HepG2 (cell line): ENCODE data around the gene SNIP1. TPM values are rescaled to one million over a fixed set of nuclear protein-coding genes. Genes with fewer than 3 reads are reported as not detected.
"Not testable (repeated sequence)": the region's sequence is repeated elsewhere in the genome, so short reads cannot be mapped to it uniquely, and the experiment has no call there.

ENCODE experiments used
- BCL6 ChIP-seq: IDR thresholded peaks from 2 replicates; pipeline ENCODE4 v1.6.1; 2016; ENCODE audit warnings: missing genetic modification reagents, missing compliant biosample characterization
- HOXA3 ChIP-seq: sonication (generic); formaldehyde crosslinking; IDR thresholded peaks from 2 replicates; pipeline ENCODE4 v1.5.0; 2020; ENCODE audit warnings: missing genetic modification reagents
- JUN ChIP-seq: sonication (generic); formaldehyde crosslinking; IDR thresholded peaks from 2 replicates; pipeline ENCODE4 v1.4.0; 2020; ENCODE audit warnings: mild to moderate bottlenecking, missing genetic modification reagents
- MEIS1 ChIP-seq: sonication (generic); formaldehyde crosslinking; IDR thresholded peaks from 2 replicates; pipeline ENCODE4 v1.9.0; 2021; ENCODE audit warnings: mild to moderate bottlenecking, missing genetic modification reagents, moderate library complexity, borderline replicate concordance
- NR2F6 ChIP-seq, 2 experiments: IDR thresholded peaks; 2 replicates each; pipeline ENCODE4 v1.6.1; 2016; ENCODE audit warnings: antibody characterized with exemption in 1 of 2, mild to moderate bottlenecking in 1 of 2
- RARA ChIP-seq: IDR thresholded peaks from 2 replicates; pipeline ENCODE4 v1.6.1; 2016; ENCODE audit warnings: missing genetic modification reagents, missing compliant biosample characterization
- SPEN ChIP-seq: sonication (generic); formaldehyde crosslinking; IDR thresholded peaks from 2 replicates; pipeline ENCODE4 v1.5.1; 2020; ENCODE audit warnings: low read depth, mild to moderate bottlenecking, missing genetic modification reagents
- ZBTB7B ChIP-seq: sonication (generic); formaldehyde crosslinking; IDR thresholded peaks from 2 replicates; pipeline ENCODE4 v1.4.0; 2020; ENCODE audit warnings: missing genetic modification reagents
- ZNF788 ChIP-seq: sonication (generic); formaldehyde crosslinking; IDR thresholded peaks from 2 replicates; pipeline ENCODE4 v1.5.0; 2020; ENCODE audit warnings: mild to moderate bottlenecking, missing genetic modification reagents, borderline replicate concordance
- polyA plus RNA-seq, 8 experiments: library from polyadenylated mRNA; depleted of rRNA in 3 of 8; stranded (reverse) in 7 of 8; unstranded in 1 of 8; fragments of >200 nt; fragmentation: Illumina TruSeq in 4 of 8; extraction: Trizol in 4 of 8; gene quantifications; 2 replicates each; pipeline versions ENCODE4 v1.2.1 to v1.2.3, GENCODE V29; 2011 to 2016; ENCODE audit warnings: low read depth in 4 of 8, missing spikeins in 1 of 8, mixed read lengths in 1 of 8; ENCODE audit not compliant: insufficient read depth in 1 of 8
- total RNA-seq, 5 experiments: library from RNA; depleted of rRNA; stranded (reverse); fragments of >200 nt; fragmentation: Illumina TruSeq; extraction: Trizol; gene quantifications; 2 replicates each; pipeline ENCODE4 v1.2.3, GENCODE V29; 2016; ENCODE audit warnings: low read depth in 1 of 5
- TF ChIP-seq, protein P1 (sequence below): sonication (generic); formaldehyde crosslinking; IDR thresholded peaks from 2 replicates; pipeline ENCODE4 v1.4.0; 2020; ENCODE audit warnings: missing genetic modification reagents
- TF ChIP-seq, protein P2 (sequence below): sonication (generic); IDR thresholded peaks from 2 replicates; pipeline ENCODE4 v1.6.1; 2016; ENCODE audit warnings: low read depth, borderline replicate concordance
- TF ChIP-seq, protein P3 (sequence below), 2 experiments: fragments of 450-650 bp in 1 of 2; sonication (generic) in 1 of 2; formaldehyde crosslinking in 1 of 2; IDR thresholded peaks; 2 replicates each; pipeline versions ENCODE4 v1.6.1 to v1.8.0; 2016 to 2022; ENCODE audit warnings: antibody characterized with exemption in 1 of 2, mild to moderate bottlenecking in 1 of 2, missing genetic modification reagents in 1 of 2
- TF ChIP-seq, protein P4 (sequence below): sonication (generic); formaldehyde crosslinking; IDR thresholded peaks from 2 replicates; pipeline ENCODE4 v1.4.0; 2020; ENCODE audit warnings: missing genetic modification reagents, borderline replicate concordance

SNIP1 gene
- total and polyA plus RNA-seq, 2 of the 13 experiments (the other 11 are each of a cell fraction or from before 2014, with no cell fraction given) = 5.5 to 11.2 TPM

DNA sequence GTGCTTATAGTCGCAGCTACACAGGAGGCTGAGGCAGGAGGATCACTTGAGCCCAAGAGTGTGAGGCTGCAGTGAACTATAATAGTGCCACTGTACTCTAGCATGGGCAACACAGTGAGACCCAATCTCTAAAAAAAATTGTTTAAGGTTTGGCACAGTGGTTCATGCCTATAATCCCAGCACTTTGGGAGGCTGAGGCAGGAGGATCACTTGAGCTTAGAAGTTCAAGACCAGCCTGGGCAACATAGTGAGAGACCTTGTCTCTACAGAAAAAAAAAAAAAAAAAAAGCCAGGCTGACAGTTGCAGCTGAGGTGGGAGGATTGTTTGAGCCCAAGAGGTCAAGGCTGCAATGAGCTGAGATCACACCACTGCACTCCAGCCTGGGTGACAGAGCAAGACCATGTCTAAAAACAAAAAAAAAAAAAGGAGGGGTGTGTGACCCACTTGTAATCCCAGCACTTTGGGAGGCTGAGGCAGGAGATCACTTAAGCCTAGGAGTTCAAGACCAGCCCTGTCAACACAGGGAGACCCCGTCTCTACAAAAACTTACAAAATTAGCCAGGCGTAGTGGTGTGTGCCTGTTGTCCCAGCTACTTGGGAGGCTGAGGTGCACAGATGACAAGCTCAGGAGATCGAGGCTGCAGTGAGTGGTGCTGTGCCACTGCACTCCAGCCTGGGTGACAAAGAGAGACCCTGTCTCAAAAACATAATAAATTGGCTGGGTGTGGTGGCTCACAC is 21.5 kb downstream of the SNIP1 start (continued):
- TF ChIP-seq, protein P1, sequence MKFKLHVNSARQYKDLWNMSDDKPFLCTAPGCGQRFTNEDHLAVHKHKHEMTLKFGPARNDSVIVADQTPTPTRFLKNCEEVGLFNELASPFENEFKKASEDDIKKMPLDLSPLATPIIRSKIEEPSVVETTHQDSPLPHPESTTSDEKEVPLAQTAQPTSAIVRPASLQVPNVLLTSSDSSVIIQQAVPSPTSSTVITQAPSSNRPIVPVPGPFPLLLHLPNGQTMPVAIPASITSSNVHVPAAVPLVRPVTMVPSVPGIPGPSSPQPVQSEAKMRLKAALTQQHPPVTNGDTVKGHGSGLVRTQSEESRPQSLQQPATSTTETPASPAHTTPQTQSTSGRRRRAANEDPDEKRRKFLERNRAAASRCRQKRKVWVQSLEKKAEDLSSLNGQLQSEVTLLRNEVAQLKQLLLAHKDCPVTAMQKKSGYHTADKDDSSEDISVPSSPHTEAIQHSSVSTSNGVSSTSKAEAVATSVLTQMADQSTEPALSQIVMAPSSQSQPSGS (CRISPR knock-in tag) = peak; percentile 71; the same call in 1 of the 2 replicates
- TF ChIP-seq ZNF788 (CRISPR knock-in tag) (peak; percentile 25; the same call in 1 of the 2 replicates), SPEN (CRISPR knock-in tag) (peak; percentile 19; the same call in 1 of the 2 replicates), RARA (CRISPR knock-in tag) (peak; percentile 87), HOXA3 (CRISPR knock-in tag) (peak; percentile 42; the same call in 1 of the 2 replicates), ZBTB7B (CRISPR knock-in tag) (peak; percentile 36; the same call in 1 of the 2 replicates), BCL6 (CRISPR knock-in tag) (peak; percentile 48; the same call in 1 of the 2 replicates), MEIS1 (CRISPR knock-in tag) (0 out of 2 replicates have a peak, but pooled peaks have one; percentile 10), NR2F6 (IDR thresholded peaks at IDR 0.05) (peak; percentile 92), NR2F6 (CRISPR knock-in tag; IDR thresholded peaks at IDR 0.05) (peak; percentile 96), JUN (CRISPR knock-in tag) (peak; percentile 36; the same call in 1 of the 2 replicates)
- TF ChIP-seq, protein P2, sequence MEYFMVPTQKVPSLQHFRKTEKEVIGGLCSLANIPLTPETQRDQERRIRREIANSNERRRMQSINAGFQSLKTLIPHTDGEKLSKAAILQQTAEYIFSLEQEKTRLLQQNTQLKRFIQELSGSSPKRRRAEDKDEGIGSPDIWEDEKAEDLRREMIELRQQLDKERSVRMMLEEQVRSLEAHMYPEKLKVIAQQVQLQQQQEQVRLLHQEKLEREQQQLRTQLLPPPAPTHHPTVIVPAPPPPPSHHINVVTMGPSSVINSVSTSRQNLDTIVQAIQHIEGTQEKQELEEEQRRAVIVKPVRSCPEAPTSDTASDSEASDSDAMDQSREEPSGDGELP = peak; percentile 78
- TF ChIP-seq, protein P3, sequence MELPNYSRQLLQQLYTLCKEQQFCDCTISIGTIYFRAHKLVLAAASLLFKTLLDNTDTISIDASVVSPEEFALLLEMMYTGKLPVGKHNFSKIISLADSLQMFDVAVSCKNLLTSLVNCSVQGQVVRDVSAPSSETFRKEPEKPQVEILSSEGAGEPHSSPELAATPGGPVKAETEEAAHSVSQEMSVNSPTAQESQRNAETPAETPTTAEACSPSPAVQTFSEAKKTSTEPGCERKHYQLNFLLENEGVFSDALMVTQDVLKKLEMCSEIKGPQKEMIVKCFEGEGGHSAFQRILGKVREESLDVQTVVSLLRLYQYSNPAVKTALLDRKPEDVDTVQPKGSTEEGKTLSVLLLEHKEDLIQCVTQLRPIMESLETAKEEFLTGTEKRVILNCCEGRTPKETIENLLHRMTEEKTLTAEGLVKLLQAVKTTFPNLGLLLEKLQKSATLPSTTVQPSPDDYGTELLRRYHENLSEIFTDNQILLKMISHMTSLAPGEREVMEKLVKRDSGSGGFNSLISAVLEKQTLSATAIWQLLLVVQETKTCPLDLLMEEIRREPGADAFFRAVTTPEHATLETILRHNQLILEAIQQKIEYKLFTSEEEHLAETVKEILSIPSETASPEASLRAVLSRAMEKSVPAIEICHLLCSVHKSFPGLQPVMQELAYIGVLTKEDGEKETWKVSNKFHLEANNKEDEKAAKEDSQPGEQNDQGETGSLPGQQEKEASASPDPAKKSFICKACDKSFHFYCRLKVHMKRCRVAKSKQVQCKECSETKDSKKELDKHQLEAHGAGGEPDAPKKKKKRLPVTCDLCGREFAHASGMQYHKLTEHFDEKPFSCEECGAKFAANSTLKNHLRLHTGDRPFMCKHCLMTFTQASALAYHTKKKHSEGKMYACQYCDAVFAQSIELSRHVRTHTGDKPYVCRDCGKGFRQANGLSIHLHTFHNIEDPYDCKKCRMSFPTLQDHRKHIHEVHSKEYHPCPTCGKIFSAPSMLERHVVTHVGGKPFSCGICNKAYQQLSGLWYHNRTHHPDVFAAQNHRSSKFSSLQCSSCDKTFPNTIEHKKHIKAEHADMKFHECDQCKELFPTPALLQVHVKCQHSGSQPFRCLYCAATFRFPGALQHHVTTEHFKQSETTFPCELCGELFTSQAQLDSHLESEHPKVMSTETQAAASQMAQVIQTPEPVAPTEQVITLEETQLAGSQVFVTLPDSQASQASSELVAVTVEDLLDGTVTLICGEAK (IDR thresholded peaks at IDR 0.05) = not testable (repeated sequence)
- TF ChIP-seq, protein P3 (CRISPR knock-in tag; IDR thresholded peaks at IDR 0.05) = peak; percentile 41; the same call in 1 of the 2 replicates
- TF ChIP-seq, protein P4, sequence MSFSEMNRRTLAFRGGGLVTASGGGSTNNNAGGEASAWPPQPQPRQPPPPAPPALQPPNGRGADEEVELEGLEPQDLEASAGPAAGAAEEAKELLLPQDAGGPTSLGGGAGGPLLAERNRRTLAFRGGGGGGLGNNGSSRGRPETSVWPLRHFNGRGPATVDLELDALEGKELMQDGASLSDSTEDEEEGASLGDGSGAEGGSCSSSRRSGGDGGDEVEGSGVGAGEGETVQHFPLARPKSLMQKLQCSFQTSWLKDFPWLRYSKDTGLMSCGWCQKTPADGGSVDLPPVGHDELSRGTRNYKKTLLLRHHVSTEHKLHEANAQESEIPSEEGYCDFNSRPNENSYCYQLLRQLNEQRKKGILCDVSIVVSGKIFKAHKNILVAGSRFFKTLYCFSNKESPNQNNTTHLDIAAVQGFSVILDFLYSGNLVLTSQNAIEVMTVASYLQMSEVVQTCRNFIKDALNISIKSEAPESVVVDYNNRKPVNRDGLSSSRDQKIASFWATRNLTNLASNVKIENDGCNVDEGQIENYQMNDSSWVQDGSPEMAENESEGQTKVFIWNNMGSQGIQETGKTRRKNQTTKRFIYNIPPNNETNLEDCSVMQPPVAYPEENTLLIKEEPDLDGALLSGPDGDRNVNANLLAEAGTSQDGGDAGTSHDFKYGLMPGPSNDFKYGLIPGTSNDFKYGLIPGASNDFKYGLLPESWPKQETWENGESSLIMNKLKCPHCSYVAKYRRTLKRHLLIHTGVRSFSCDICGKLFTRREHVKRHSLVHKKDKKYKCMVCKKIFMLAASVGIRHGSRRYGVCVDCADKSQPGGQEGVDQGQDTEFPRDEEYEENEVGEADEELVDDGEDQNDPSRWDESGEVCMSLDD (CRISPR knock-in tag) = 0 out of 2 replicates have a peak, but pooled peaks have one; percentile 41
